ENCODE results near the gene CFAP52. TPM values are rescaled to one million over a fixed set of nuclear protein-coding genes. Genes with fewer than 3 reads are reported as not detected.

CFAP52 gene
- total and polyA plus RNA-seq, 2 of the 13 experiments (the other 11 are each of a cell fraction or from before 2014, with no cell fraction given), result not detected

- Histone ChIP-seq H3K4me2 (ENCODE audit: low read depth, low read length) (no peak overlapping the region), H3K27me3 (ENCODE audit: control insufficient read depth in 1 of 2, insufficient read depth in 2 of 2, low read length in 2 of 2) (no peaks in the 10 kb centered on the region), H3K79me2 (ENCODE audit: insufficient read depth, low read length) (no peaks in the 10 kb centered on the region), H3K36me3 (replicated peaks in 1 of 2; ENCODE audit: control insufficient read depth in 1 of 2, insufficient read depth in 2 of 2, low read length in 2 of 2) (no peaks in the 10 kb centered on the region), H3K9me3 (ENCODE audit: low read length) (no peaks in the 10 kb centered on the region), H3K27ac (ENCODE audit: extremely low read length, insufficient read depth, low read length) (no peak overlapping the region), H3K9ac (ENCODE audit: insufficient read depth, low read depth, low read length) (no peak overlapping the region), H3K4me3 (replicated peaks in 1 of 3; ENCODE audit: insufficient read depth in 1 of 3, low read depth in 2 of 3, low read length in 3 of 3) (no peak overlapping the region), H4K20me1 (ENCODE audit: insufficient read depth, low read length) (no peaks in the 10 kb centered on the region), H2AFZ (ENCODE audit: low read length) (no peak overlapping the region), H3K4me1 (ENCODE audit: insufficient read depth, low read length) (no peaks in the 10 kb centered on the region)
- intact Hi-C loops (cut with micrococcal nuclease; ENCODE audit: unreplicated experiment), result loop anchor here (10.0 kb wide), 1 partner anchor 233 kb away; no protein-coding TSS in a partner anchor
- TF ChIP-seq ZNF839 (CRISPR knock-in tag; IDR thresholded peaks at IDR 0.05; ENCODE audit: borderline replicate concordance), result no peak
- no peak for TF ChIP-seq NCOA1 (CRISPR knock-in tag; IDR thresholded peaks at IDR 0.05)
- TF ChIP-seq KIAA2018 (CRISPR knock-in tag; IDR thresholded peaks at IDR 0.05; ENCODE audit: borderline replicate concordance), result no peak
- no peak for TF ChIP-seq ZNF691 (CRISPR knock-in tag; IDR thresholded peaks at IDR 0.05; ENCODE audit: borderline replicate concordance, low read depth)
- TF ChIP-seq, protein P1, sequence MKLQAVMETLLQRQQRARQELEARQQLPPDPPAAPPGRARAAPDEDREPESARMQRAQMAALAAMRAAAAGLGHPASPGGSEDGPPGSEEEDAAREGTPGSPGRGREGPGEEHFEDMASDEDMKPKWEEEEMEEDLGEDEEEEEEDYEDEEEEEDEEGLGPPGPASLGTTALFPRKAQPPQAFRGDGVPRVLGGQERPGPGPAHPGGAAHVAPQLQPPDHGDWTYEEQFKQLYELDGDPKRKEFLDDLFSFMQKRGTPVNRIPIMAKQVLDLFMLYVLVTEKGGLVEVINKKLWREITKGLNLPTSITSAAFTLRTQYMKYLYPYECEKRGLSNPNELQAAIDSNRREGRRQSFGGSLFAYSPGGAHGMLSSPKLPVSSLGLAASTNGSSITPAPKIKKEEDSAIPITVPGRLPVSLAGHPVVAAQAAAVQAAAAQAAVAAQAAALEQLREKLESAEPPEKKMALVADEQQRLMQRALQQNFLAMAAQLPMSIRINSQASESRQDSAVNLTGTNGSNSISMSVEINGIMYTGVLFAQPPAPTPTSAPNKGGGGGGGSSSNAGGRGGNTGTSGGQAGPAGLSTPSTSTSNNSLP (IDR thresholded peaks at IDR 0.05; ENCODE audit: low read depth, low read length), result no peak
- no peak for TF ChIP-seq ZFP90 (CRISPR knock-in tag; IDR thresholded peaks at IDR 0.05; ENCODE audit: borderline replicate concordance)
- no peak for TF ChIP-seq ZNF441 (CRISPR knock-in tag; IDR thresholded peaks at IDR 0.05; ENCODE audit: borderline replicate concordance)
- no peak for TF ChIP-seq MTA1 (CRISPR knock-in tag; IDR thresholded peaks at IDR 0.05; ENCODE audit: borderline replicate concordance)
- no peak for TF ChIP-seq PAWR (CRISPR knock-in tag; IDR thresholded peaks at IDR 0.05; ENCODE audit: borderline replicate concordance)
- TF ChIP-seq PHF21A (CRISPR knock-in tag; IDR thresholded peaks at IDR 0.05), result no peak
- no peak for TF ChIP-seq ZKSCAN5 (CRISPR knock-in tag; IDR thresholded peaks at IDR 0.05)
- DNase-seq (ENCODE audit: low spot score) (no peak), FAIRE-seq (no peak), ATAC-seq (no peak)
- WGBS (ENCODE audit: low lambda C conversion rate), result 91% methylated on average over 3 of the region's 3 CpGs
- no TSS peak for BruUV-seq (replicated peaks)
- POLR2A ChIA-PET, result no interaction called here
- in situ Hi-C loops (cut with HindIII; ENCODE audit: extremely low pct_ligation_motif_present, low pct_unique_long_range_greater_than_20kb), result no loop called here
- CTCF ChIA-PET (ENCODE audit: low intra/inter-chr PET ratio, low total read pairs), result no interaction called here
These were observed 48.7 kb upstream of the CFAP52 start for GRCh38 chr17:9527788-9528187.
